HG03342 (cell line): ENCODE measurements around the gene TDRD10.
"Not testable (repeated sequence)": the region's sequence is repeated elsewhere in the genome, so short reads cannot be mapped to it uniquely, and the experiment has no call there.

Experiments
- ATAC-seq: cut with Tn5 transposase; IDR thresholded peaks from one replicate; pipeline ENCODE4 v1.9.1; 2021; ENCODE audit warnings: mild to moderate bottlenecking, moderate library complexity; ENCODE audit not compliant: unreplicated experiment

The TDRD10 gene

DNA sequence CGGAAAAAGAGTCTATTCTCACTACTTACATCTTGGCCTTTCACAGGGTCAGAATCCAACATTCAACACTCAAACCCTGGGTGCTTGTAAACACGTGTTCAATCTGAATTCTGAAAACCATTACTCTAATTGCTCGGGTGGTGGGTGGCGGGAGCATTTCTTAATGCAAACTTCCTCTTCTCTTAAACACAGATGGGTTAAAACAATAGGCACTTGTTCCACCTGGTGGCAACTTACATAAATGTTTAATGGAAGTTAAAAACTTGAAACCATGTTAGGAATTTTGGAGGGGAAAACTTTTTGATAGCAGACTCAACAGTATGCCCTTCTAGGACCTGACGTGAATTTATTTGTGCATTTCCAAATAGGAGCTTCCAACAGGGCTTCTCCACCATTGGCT lies 23.4 kb upstream of the TDRD10 start:
- no peak for ATAC-seq

DNA sequence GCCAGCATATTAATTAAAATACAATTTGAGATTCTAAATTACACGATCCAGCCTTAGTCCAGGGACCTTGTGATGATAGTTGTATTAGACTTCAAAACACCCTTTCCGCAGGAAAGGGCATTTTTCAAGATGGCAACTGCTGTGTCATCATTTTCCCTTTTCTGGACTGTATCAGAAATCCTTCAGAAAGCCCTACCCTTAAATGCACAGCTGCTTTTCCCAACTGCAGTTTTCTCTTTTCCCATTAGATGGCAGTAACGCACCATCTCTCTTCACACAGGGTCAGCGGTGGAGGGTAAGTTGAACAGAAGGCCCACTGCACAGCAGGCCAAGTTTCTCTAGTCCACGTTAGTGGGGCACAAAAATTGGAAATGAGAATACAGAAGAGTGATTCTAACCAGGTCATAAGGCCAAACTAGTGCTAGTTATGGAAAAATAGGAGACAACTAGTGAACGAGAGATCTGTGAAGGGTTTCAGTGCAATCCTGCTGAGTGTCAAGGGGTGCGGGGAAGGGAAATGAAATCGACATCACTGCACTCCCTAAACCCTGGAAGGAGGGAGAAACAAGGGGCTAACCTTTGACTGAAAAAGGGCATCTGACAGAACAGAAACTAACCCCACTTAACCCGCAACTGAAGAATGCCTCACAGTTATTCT lies 22.1 kb upstream of the TDRD10 start:
- no peak for ATAC-seq

DNA sequence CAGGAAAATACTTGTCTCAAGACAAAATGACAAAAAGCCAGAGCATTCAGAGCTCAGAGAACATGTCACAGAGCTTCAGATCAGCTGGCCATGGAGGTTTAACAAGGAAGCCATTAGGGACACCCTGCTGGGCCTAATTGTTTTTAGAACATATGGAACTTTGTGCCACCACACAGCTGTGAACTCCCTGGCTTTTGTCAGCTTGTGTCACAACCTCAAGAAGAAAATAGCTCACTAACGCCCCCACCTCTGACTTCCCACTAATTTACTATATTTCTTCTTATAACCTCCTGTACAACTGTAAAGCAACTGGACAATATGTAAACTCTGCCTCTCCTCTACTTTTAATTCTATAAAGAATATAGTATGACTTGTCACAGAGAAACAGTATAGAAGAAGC lies 21.0 kb upstream of the TDRD10 start:
- no peak for ATAC-seq

DNA sequence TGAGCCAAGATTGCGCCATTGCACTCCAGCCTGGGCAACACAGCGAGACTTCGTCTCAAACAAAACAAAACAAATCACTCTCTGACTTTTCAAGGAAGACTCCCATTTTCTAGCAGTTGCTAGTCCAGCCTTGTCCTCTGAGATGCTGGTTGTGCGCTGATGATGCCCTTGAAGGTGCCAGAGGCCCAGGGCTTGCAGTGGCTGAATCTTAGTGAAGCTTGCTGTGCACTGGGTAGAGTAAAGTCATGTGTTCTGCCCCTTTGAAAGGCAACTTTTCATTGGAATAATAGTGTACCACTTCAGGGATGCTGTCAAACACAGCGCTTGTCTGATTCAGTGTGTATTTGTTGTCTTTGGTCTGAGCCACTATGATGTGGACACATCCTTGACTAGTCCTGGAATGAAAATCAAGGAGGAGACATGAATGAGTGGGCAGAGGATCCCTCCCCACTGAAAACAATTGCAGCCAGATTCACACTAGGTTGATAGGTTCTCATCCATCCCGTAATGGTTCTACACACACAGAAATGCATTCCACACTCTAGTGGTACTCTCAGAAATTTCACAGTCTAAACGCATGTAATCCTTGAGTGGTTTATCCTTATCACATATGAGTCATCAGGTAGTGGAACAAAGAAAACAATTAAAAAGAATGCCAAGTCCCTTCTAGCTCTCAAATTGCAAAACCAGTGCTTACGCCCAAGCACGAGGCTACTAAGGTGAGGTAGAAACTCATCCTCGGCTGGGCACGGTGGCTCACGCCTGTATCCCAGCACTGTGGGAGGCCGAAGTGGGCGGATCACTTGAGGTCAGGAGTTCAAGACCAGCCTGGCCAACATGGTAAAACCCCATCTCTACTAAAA lies 17.8 kb upstream of the TDRD10 start:
- no peak for ATAC-seq

DNA sequence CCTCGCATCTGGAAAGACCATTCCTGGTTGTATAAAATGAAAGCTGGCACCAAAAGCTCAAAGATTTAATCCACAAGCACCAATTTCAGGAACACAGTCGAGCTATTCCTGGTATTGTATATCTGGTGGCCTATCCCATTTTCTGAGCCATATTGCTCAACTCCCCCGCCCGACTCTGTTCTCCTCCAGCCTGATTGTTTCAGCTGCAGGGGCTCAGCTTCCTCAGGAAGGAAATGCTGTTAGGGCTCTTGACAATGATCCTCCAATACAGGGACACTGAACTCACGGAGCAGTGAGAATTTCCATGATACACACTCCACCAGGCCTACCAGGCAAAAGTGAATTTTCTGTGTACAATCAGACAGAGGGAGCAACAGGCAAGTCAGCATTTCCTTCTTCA lies 16.9 kb upstream of the TDRD10 start:
- ATAC-seq = no peak

DNA sequence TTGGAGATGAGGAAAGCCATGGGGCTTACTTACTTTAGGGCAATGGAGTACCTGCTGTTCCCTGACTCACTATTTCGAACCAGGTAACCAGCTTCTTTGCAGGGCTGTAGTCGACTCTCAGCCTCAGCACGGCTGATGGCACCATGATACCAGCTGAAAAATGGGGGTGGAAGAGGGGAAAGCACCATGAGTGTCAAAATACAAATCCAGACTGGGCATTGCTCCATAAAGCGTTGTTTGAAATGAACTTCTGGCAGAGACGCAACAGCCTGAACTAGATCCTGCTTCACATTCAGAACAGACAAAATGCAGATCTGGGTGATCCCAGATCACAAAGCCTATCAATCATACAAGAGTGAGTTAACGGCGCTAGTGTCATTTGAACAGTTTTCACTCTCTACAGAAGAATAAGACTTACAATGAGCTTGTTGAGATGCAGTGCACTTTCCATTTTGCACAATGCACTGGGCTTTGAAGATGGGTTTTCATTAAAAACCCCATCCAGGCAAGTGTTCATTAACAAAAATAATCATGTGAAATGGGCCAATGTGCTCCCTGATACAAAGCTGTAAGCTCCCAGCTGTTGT lies 16.0 kb upstream of the TDRD10 start:
- no peak for ATAC-seq

DNA sequence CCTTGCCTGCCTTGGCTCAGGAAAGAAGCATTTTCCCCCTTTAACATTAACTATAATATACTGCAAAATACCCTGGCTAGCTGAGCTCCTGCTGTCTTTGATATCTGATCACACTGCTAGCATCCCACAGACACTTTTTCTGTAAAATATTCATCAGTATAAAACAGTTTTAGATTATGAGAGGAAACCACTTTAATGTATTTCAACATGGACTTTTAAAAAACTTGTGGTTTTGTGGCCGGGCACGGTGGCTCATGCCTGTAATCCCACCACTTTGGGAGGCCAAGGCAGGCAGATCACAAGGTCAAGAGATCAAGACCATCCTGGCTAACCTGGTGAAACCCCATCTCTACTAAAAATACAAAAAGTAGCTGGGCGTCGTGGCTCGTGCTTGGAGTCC lies 15.3 kb upstream of the TDRD10 start:
- ATAC-seq = not testable (repeated sequence)

DNA sequence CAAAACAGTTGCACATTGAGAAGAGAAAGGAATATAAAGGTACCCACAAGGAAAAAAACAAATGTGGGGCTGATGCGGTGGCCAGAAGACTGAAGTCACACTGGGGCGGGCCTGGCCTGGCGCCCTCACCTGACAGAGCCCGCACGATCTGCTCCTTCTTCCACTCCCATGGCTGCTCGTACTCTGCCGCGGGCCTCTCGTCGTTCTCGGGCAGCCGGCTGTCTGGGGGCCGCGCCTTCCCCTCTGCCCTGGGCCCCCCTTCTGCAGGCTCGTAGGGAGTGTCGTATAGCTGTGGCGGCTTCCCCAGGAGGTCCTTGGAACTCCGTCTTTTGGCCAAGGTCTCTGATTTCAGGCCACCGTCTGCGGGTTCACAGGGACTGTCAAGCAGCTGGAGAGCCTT lies 13.1 kb upstream of the TDRD10 start:
- ATAC-seq = no peak

DNA sequence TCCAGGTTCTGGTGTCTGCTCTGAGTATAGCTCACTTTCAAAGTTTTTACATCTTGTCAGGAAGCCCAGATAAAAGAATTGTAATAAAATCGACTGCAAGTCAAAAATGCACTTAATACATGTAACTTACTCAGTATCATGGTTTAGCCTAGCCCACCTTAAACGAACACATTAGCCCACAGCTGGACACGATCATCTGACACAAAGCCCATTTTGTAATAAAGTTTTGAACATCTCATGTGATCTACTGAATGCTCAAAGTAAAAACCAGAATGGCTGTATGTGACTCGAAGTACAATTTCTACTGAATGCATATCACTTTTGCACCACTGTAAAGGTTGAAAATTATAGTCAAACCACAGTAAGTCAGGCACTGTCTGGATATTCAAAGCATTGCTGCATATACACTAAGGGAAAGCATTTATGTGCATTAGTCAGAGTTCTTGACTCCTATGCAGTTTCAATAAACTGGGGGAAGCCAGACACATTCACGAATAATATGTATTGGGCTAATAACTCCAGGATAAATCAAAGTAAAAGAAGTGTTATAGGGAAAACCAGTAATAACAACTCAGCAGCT lies 12.2 kb upstream of the TDRD10 start:
- no peak for ATAC-seq

DNA sequence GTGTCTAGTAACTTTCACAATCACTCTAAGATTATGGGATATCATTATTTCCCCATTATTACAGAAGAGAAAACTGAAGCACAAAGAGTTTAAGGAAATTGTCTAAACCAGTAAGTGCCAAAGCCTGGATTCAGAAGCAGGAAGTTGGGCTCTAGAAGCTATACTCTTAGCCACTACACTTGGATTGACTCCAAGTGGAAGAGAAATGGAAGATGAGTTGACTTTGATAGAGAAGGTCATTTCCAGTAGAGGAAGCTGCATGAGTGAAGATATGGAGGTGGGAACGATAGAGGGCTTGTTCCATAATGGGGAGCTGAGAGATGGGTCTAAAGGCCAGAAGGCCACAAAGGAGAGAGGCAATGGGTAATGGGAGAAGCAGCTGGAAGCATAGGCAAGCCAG lies 11.7 kb upstream of the TDRD10 start:
- ATAC-seq = no peak

DNA sequence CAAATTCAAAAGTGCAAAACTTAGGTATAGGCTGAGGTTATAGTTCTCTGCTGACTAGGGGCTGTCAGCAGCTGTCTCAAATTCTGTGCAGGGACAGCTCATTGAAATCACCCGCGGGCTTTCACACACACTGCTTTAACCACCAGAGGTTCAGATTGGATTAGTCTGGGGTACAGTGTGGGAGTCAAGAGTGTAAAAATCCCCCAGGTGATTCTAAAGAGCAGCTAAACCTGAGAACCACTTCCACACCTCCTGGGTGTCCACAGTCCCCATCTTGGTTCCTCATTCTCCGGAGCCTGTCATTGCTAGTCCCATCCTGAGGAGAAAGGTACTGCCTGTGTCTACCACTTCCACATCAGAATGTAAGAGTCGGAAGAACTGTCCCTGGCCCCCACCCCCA lies 9.9 kb upstream of the TDRD10 start:
- no peak for ATAC-seq

DNA sequence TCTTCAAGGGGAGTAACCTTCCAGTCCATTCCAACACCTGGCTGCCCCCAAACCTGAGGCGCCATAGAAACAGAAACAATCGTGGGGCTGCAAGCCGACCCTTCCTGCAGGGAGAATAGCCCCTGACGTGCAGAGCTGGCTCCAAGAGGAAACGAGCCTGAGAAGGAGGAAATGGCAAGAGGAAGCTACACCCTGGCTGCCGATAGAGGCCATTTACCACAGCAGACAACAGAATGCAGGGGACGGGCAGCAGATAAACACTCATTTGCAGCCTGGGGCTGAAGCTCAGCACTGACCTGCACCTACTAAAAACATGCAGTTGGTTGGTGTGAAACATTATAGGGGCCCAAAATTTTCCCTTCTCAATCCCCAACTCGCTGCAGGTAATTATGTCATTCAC lies 8.7 kb upstream of the TDRD10 start:
- no peak for ATAC-seq

DNA sequence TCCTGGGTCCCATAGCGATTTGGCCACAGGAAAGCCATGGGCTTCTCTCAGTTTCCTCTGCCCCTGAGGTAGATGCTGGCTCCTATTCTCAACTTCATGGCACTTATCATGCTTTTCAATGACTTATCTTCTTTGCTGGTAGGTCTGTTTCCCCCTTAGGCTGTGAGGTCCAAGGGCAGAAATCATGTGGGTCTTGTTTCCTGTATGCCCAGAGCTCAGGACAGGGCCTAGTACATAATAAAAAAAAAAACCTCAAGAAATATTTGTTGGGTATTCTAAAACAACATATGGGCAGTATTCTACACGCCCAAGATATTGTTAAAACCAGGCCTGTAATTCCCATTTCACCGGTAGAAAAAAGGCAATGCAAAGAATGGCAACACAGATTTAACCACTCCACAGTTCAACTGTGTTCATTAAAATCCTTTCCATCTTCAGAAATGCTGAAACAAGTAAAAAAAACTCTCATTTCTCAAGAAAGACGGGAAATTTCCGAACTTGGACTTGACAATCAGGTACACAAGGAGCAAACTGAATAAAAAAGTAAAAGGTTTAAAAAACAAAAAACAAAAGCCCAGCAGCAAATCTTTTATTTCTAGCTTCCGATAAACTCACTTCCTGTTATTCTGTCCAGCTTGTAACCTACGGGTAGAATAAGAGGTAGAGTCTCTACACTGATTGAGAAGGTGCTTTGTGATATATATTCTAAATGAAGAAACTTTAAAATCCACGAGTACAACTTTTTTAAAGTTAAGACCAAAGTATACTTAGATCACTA lies 6.3 kb upstream of the TDRD10 start:
- no peak for ATAC-seq

DNA sequence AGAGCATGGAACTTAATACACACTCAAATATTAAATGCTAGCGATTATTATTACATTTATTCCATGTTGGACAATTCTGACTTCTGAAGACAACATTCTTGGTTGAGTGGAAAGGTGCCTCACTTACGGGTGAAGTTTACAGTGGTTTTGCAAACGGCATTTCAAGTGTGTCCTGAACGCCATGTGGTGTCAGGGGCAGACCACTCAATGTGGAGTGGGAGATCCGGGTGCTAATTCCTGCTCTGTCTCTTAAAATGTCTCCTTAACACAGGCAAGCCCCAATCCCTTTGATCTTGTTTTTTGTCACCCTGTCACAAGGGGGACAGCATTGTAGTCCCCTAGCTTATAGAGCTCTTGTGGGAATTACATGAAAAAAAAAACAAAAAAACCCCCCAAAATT lies 5.6 kb upstream of the TDRD10 start:
- no peak for ATAC-seq

DNA sequence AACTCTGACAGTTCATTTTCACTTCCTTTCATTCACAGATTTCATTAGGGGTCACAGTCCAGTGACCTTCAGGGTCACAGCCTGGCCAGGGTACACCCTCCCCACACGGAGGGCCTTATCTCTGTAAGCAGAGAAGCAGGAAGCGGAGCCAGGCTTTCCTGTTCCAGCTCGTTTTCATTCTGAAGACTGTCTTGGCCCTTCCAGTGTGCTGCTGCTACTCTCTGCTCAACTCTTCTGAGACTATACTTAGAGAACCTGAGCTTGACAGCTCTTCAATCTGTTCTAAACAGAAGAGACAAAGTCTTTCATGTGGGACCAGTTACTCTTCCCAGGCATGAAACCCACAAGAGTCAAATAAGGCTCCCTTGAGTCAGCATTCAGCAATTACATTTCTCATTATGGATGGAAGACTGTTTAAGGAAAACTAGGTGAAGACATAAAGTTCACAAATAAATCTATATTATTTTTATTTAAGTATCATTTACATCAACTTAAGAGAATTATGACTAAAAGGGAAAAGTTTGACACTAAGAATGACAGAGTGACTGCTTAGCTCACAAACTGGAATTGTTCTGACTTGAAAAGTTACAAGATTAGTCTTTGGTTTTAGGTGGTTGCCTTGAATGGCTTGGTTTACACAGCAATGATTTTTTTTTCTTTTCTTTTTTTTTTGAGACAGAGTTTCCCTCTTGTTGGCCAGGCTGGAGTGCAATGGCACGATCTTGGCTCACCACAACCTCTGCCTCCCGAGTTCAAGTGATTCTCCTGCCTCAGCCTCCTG lies 4.8 kb upstream of the TDRD10 start:
- ATAC-seq = no peak

DNA sequence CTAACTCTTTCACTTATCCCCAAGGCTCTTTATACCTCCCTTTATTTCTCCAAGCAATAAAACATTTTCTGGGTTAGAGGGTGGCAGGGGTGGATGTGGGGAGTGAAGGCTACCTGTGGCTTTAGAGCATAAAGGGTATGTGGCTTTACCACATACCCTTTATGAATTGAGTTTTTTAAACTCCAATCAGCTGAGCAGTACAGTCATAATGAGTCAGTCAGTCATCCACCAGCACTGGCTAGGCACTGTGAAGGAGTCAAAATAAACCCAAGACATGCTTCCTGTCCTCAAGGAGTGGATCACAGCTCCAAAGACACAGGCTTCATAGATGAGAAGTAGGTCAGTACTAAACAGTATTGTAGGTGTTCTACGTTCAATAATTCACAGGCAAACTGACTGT lies 2.6 kb upstream of the TDRD10 start:
- no peak for ATAC-seq

DNA sequence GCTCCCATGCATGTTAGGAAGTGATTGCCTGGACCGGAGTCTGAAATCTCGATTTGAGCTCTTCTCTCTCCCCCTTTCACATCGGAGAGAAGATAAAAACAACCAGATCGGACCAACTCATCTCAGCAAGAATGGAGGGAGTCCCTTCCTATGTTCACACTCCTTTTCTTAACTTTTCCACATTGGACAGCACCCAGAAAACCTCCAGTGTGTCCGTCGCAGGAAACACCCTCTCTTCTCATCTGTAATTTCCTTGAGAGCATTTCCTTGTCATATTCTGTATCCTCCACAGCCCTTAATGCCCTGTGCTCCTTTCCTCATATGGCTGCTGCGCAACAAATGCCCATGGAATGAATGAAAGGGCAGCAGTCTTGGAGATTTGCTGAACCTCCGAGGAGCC lies 1.5 kb upstream of the TDRD10 start:
- ATAC-seq = no peak

DNA sequence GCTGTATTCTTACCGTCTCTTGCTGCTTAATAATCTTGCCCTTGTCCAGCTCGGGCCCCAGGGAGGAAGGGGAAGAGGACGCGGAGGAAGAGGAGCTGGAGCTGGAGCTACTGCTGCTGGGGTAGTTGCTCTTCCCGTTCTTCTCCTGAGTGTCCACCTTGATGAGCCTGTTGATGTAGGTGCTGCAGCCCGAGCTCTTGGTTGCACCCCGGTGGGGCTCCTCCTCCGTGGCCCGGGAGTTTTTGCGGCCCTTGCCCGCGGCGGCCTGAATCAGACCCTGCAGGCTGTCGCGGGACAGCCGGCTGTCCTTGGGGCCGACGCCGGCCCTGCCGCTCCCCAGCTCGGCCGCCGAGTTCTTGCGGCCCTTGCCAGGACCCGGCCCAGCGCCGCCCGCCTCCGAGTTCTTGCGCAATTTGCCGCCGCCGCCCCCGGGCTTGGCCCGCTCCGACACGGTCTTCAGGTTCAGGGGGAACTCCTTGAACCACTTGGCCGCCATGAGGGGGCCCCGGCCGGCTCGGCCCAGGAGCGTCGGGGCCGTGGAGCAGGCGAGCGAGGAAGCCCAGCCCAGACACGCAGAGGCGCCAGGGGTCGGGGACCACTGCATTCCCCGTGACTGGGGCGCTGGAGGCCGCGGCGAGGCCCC lies 475 bp upstream of the TDRD10 start:
- no peak for ATAC-seq

DNA sequence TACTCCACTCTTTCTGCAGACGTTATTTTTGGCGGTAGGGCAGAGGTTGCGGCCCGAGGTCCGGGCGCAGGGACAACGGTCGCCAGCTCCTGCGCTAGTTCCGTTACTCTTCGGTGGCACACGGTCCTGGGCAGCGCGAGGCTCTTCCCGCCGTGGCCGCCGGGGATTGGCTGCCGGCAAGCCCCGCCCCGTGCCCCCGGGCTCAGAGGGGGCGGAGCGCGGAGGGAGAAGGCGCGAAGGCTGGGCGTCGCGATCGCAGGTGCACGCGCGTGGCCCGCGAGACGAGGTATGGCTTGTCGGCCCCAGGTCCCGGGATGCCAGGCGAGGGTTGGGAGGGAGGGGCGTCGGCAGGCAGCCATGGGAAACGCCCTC lies 711 bp downstream of the TDRD10 start:
- no peak for ATAC-seq

DNA sequence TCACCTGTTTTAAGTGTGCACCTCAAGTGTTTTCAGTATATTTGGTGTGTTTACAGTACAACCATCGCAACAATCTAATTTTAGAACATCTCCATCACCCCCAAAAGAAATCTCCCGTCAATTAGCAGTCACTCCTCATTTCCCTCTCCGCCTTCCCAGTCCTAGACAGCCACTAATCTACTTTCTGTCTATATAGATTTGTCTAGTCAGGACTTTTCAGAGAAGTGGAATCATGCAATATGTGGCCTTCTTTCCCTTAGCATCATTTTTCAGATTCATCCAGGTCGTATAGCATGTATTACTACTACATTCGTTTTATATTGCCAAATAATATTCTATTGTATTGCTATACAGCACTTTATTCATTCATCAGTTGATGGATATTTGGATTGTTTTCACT lies 1.9 kb downstream of the TDRD10 start:
- no peak for ATAC-seq
